NCI-H748 (cell line): ENCODE measurements around the gene ELOVL5.
"Not testable (repeated sequence)": the region's sequence is repeated elsewhere in the genome, so short reads cannot be mapped to it uniquely, and the experiment has no call there.

Experiments used
- DNase-seq: peaks from one replicate; lab custom pipeline; 2025; ENCODE audit not compliant: unreplicated experiment; lab: John Stamatoyannopoulos, UW

Gene ELOVL5

GRCh38 chr6:53306217-53306616 is 42.5 kb downstream of the ELOVL5 start:
- DNase-seq = not testable (repeated sequence)

GRCh38 chr6:53305506-53306005 is 43.2 kb downstream of the ELOVL5 start:
- not testable (repeated sequence) for DNase-seq

GRCh38 chr6:53304953-53305352 is 43.8 kb downstream of the ELOVL5 start:
- DNase-seq = not testable (repeated sequence)

DNA sequence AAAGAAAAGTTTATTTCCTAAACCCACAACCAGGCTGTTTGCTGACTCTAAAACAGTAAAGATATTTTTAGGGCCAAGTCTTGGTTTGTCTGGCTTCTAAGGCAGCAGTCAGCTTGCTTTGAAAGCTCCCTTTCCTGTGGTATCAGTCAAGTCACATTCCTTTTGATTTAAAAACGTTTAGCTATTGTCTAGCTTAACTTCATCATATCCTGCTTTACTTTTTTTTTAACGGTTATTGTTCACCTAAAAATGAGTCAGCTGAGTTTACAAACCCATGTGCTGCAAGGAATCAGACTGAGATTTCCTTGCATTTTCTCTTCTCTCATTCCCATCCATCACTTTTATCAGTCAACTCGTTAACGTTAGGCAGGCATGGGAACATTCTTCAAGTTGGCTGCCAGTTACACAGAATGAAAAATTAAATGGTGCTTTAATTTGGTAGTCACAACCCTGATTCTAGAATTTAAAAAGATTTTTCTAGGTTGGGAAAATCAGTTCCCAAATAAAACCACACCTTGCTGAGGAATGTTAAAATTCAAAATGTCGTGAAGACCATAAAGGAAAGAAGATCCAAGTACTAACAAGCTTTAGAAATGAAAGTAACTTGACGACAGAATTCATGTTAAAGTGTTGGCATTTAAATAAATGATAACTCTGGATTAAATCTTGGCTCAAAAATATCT is 45.9 kb downstream of the ELOVL5 start:
- no peak for DNase-seq

GRCh38 chr6:53301801-53302537 is 46.8 kb downstream of the ELOVL5 start:
- DNase-seq = peak; percentile 36

DNA sequence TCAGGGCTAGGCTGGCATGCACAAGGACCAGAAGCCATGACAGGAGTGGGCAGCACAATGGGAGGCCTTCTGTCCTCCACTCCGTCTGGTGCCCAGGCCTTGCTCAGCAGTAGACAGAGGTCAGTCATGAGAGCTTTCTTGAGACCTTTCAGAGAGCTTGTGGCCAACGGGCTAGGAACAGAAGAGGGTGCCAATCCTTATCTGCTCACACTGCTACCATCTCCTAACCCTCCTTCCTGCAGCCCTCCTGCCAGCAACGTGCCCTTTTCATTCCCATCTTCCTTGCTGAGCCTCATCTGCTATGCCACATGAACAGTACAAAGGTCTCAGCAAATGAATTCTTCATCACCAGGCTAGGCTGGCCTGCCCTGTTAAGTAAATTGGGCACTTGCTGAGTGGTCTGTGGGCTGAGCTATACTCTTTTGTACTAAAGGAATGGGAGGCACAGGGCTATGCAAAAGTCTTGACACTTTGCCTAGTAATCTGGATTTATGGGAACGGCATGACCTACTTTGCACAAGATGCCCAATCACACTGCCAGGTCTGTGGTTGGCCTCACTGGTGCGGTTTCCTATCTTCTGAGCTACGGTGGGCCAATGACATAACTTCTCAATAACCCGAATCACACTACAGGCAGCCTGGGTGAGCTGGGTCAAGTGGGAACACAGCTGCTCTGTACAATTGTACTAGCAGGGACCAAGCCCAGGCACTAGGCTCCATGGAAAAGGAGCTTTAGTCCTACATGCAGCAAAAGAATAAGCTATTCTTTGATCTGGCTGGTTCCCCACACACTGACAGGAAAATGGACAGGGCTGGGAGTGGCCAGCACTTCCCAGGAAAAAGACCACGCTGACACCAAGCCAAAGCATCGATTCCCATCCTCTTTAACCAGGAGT is 47.8 kb downstream of the ELOVL5 start:
- no peak for DNase-seq

- DNase-seq = no peak
Measured at GRCh38 chr6:53299331-53300005, 49.3 kb downstream of the ELOVL5 start.

DNA sequence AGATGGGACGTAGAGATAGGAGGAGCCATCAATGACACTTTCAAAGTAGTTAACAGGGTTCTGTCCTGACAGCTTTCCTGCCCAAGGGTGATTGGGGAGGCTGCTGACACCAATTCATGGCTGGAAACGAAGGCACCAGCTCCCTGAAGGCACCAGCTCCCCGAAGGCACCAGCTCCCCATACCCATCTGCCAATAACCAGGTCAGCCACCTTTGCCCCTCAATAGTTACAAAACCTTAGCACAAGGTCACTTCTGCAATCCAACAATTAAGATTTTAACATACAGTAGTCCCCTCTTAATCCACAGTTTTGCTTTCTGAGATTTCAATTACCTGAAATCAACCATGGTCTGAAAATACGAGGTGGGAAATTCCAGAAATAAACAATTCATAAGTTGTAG is 51.7 kb downstream of the ELOVL5 start:
- DNase-seq = no peak

GRCh38 chr6:53295176-53295575 is 53.6 kb downstream of the ELOVL5 start:
- DNase-seq = no peak

GRCh38 chr6:53294611-53295010 is 54.1 kb downstream of the ELOVL5 start:
- DNase-seq = no peak

DNA sequence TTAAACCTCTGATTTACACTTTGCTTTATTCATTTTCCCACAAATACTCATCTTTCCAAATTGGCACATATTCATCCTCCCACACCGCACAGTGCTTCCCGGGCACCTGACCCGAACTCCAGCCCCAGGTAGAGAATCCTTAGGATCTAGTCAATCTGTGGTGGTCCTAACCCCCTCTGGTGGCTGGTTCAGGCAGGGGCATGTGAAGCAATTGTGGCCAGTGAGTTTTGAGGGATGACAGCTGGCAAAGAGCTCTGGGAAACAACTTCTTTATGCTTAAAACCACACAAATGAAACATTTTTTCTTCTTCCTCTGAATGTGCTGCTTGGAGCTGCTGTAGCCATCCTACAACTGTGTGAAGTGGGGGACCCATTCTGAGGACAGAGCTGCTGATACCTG is 54.7 kb downstream of the ELOVL5 start:
- peak; percentile 36 for DNase-seq

DNA sequence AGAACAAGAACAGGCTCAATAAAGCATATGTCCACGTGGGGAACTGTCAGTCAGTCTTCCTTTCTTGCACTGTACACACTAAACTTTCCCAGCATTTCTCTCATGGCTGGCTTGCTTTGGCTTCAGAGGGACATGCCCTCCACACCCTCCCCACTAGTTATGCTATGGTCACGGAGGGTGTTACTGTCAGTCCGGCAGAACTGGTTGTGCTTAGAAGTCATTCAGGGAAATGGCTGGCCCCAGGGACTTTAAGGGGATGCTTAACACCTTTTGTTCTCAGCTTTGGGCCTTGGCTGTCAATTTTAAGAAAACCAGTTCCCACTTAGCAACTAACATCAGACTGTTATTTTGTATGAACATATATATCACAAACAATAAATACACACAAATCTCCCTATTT is 55.1 kb downstream of the ELOVL5 start:
- DNase-seq = no peak

DNA sequence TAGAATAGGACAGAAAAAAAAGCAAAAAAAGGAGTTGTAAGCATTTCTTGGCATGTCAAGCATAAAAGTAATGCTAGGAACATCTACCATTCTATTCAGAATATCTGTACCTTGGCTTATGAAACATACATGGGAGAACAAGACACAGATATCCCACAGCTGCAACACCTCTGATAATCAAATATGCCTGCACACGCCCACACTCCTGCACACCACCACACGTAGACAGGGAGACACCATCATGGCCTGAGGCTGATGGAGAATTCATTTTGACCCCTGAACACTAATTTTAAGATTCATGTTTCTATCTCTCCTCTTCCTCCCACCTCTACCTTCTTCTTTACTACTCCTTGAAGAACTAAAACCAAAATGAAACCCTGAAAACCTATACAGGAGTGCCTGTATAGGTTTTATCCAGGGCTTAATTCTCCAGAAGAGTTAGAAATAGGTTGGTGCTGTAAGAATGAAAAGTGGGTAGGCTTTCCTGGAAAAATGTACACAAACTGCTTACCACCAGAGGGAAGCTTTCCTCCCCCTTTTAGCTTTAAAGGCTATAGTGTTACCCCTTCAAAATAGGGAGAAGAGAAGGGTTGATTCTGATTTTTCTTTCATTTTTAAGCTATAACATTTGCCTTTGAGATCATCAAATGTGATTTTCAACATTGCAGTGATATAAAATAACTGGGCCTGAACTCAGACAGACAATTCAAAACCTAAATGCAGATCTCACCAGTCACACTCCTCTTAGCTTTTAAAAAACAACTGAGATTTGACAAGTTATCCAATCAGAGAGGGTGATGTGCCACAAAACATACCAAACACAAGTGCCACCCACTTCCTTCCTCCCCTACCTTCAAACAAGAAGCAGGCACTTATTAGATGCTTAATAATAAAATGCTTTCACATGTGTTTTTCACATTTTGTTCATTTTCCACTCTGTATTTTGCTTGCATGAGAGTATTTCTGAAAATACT is 57.9 kb downstream of the ELOVL5 start:
- DNase-seq = no peak

DNA sequence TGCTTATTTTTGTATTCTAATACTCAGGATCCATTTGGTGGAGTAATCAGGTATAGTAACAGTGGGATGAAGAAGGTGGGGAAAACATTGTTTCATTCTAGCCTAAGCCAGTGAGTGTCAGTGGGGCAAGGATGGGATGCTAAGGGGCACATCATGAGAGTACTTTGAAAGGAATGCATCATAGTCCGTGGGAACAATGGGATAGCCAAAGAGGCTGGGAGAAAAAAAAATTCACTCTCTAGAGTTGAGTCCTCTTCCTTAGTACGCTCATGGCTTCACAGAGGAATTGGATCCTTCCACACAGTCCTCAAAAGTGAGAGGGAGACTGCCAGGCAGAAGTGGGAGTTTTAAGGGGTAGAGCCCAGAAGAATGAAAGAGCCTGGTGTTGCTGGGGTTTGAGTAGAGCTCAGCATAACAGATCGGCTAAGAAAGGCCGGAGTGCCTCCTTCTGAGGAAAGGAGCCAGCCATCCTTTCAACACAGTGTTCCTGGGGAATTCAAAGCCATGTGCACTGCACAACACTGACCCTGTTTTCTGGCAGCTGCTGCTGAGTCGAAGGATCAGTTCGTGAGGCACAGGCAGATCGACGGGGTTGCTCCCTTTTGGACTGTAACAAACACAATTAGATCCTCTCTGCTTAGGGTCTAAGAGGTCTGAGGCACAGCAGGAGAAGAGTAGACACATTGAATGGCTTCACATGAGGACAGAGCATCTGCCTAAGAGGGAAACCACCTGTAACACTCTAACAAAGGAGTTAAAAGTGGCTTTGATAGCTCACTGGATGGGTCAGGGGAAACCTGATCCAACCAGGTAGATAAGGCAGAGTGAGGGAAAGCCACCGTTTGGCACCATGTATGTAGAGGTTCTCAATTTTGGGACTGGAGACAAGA is 61.2 kb downstream of the ELOVL5 start:
- DNase-seq = peak; percentile 68

- no peak for DNase-seq
Measured at GRCh38 chr6:53284901-53285300, 63.8 kb downstream of the ELOVL5 start.

DNA sequence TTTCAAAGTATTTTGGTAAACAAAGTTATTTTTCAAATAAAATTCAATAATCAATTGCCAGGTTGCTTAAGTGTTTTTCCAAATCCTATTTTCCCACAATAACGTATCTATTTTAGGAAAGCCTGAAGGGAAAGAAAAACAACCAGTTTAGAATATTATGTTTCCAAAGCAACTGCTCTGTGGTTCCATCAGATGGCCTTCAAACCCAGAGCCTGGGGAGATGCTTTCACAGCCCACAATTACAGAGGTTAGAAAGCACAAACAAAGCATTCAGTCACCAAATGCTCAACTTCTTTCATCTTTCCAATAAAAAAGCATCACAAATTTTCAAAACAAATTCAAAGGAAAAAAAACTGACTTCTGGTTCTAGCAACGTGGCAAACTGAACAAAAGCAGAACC is 66.0 kb downstream of the ELOVL5 start:
- no peak for DNase-seq

DNA sequence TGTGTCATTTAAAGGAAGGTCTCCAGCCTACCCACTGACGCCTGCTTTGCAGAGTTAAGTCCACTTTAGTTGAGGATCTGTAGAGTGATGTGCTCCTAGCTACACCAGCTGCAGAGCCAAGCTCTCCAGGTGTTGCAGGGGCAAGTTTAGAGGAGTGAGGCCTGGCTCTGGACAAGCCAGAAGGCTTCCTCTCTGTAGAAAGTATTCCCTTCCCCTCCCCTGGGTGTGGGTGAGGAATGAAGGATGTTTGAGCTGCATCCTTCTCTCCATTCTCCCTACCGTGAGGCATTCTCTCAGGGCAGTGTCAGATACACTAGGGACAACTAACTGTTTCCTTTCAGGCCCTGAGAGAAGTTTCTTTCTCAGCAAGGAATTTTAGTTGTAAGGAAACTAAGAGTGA is 66.5 kb downstream of the ELOVL5 start:
- DNase-seq = no peak

DNA sequence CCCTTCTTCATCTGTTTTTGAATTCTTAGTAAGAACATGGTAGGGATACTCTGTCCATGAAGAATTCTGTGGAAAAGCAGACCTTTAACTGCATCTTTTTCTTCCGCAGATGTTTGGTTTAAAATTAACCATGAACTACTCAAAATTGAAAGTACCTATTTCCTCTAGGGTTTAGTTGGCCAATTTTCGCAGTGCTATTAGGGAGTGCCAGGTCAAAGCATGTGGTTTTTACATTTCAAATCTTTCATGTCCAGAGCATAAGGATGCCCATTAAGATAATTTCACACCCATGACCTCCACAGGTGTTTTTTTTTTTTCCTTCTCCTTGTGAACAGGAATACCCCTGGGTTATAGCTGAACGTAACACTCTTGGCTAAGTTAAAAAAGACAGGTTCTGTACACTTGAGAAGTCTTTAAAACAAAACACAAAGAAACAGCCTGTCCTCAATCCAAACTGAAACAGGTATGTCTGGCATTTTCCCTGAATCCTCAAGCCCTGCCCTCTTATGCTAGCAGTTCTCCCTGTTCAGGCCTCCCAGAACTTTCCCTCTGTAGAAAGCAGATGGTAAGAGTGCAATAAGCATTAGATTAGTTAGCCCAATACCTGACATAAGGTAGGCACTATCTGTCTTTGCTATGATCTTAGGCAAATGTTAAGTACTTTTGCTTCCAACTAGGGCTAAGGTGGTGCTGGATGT is 67.1 kb downstream of the ELOVL5 start:
- no peak for DNase-seq
